OCI-LY3 (cell line): ENCODE results near the gene PRKAG3.

Experiments
- CTCF ChIP-seq: fragments of 200-600, 300-600 bp; sonication (generic); IDR thresholded peaks from 2 replicates; pipeline ENCODE4 v1.5.1; 2014; ENCODE audit warnings: antibody characterized with exemption, low read length, low read depth
- EZH2phosphoT487 ChIP-seq: fragments of 200-600 bp; shearing (Covaris generic); IDR thresholded peaks from 2 replicates; pipeline ENCODE4 v1.6.1; 2018; ENCODE audit warnings: antibody characterized with exemption, mixed run types, low read depth

- no peak for TF ChIP-seq CTCF
- no peak for TF ChIP-seq EZH2phosphoT487
Observed at GRCh38 chr2:218783688-218784087, 47.9 kb downstream of the PRKAG3 start.
